RWPE1 (cell line): Measurements from ENCODE around the gene TFEB.
A peak's percentile ranks its signal among the peaks of the same experiment; 100 is the strongest.

ENCODE experiments used
- CTCF ChIA-PET: fragments of 350-600 bp; sonication (Branson Sonifier 250); formaldehyde crosslinking; extraction: SDS; loops from one replicate; lab custom pipeline; 2021; lab: Yijun Ruan, JAX
- POLR2A ChIA-PET: fragments of 400-600 bp; formaldehyde crosslinking; extraction: SDS; loops from one replicate; lab custom pipeline; 2020; ENCODE audit warnings: antibody characterized with exemption; ENCODE audit not compliant: low non-redundant PET; lab: Yijun Ruan, JAX
- DNase-seq: peaks from one replicate; pipeline ENCODE4 v3.0.0; 2012; ENCODE audit warnings: low spot score
- H3K27ac ChIP-seq: fragments of 450-650 bp; 2 replicates; pipeline ENCODE4 v1.5.1; 2017
- TF ChIP-seq, protein P1 (sequence below): fragments of 450-650 bp; conservative IDR thresholded peaks from 2 replicates; pipeline ENCODE4 v1.5.1; 2017; ENCODE audit warnings: low read depth, mild to moderate bottlenecking

Gene TFEB

GRCh38 chr6:41735427-41736185 is at the start of gene TFEB:
Gene TFEB (minus strand): TSS chr6:41735608. CDS start chr6:41691213, 44,395 bp downstream.
- POLR2A ChIA-PET = interaction anchor here (0.6 to 2.1 kb wide), 2 partner anchors 51 to 1008 kb away, joined by 5 to 7 read pairs; partner anchors contain the start of gene TOMM6
- TF ChIP-seq, protein P1, sequence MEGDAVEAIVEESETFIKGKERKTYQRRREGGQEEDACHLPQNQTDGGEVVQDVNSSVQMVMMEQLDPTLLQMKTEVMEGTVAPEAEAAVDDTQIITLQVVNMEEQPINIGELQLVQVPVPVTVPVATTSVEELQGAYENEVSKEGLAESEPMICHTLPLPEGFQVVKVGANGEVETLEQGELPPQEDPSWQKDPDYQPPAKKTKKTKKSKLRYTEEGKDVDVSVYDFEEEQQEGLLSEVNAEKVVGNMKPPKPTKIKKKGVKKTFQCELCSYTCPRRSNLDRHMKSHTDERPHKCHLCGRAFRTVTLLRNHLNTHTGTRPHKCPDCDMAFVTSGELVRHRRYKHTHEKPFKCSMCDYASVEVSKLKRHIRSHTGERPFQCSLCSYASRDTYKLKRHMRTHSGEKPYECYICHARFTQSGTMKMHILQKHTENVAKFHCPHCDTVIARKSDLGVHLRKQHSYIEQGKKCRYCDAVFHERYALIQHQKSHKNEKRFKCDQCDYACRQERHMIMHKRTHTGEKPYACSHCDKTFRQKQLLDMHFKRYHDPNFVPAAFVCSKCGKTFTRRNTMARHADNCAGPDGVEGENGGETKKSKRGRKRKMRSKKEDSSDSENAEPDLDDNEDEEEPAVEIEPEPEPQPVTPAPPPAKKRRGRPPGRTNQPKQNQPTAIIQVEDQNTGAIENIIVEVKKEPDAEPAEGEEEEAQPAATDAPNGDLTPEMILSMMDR = peak; percentile 97
- CTCF ChIA-PET = interaction anchor here (0.6 to 1.9 kb wide), 7 partner anchors 13 to 470 kb away, joined by 3 to 10 read pairs (median 5); no protein-coding TSS in a partner anchor
- peak within 1 kb of the TSS; percentile 98 for H3K27ac ChIP-seq
- peak; percentile 92 for DNase-seq

- ChIA-PET POLR2A (interaction anchor here (0.9 kb wide), 1 partner anchor 52 kb away, joined by 3 read pairs; no protein-coding TSS in a partner anchor), CTCF (interaction anchor here (0.5 to 1.8 kb wide), 5 partner anchors 8 to 260 kb away, joined by 3 to 6 read pairs (median 4); no protein-coding TSS in a partner anchor)
- TF ChIP-seq, protein P1 = no peak
- DNase-seq = no peak
- H3K27ac ChIP-seq = peak overlapping the region; percentile 89
Measured at GRCh38 chr6:41784581-41785171, 49.3 kb upstream of the TFEB start.

- DNase-seq = no peak
- TF ChIP-seq, protein P1 = no peak
- ChIA-PET POLR2A (no interaction called here), CTCF (interaction anchor here (0.6 to 1.8 kb wide), 3 partner anchors 19 to 261 kb away, joined by 3 to 6 read pairs (median 4); no protein-coding TSS in a partner anchor)
- peak overlapping the region; percentile 97 for H3K27ac ChIP-seq
Measured at GRCh38 chr6:41783106-41783780, 47.8 kb upstream of the TFEB start.

DNA sequence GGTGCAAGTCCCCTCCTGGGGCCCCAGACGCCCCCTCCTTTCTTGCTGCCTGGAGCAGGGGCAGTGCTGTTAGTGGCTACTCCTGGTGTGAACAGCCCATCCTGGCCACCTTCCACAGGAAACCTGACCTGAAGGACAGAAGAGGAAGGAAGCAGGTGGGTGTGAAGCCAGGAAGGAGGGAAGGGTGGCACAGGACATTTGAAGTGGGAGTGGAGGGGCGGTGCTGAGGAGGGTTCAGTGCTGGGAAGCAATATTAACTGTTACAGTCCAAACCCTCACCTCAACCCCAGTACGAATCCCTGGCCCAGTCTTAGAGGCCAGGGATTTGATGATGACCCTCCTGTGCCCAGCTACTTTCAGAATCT is 45.9 kb upstream of the TFEB start:
- peak overlapping the region; percentile 97 for H3K27ac ChIP-seq
- no peak for DNase-seq
- ChIA-PET CTCF (interaction anchor here (0.7 to 1.2 kb wide), 2 partner anchors 48 to 325 kb away, joined by 3 read pairs; no protein-coding TSS in a partner anchor), POLR2A (interaction anchor here (0.7 kb wide), 1 partner anchor 140 kb away, joined by 4 read pairs; the partner anchor contains the start of genes BYSL and MED20)
- TF ChIP-seq, protein P1 = no peak

- peak; percentile 65 for DNase-seq
- CTCF ChIA-PET = interaction anchor here (0.7 to 1.2 kb wide), 4 partner anchors 47 to 324 kb away, joined by 3 to 5 read pairs (median 4); no protein-coding TSS in a partner anchor
- H3K27ac ChIP-seq = peak within 1 kb of the TSS; percentile 97
- POLR2A ChIA-PET = no interaction called here
- TF ChIP-seq, protein P1 = no peak
Measured at GRCh38 chr6:41780551-41781365, 45.4 kb upstream of the TFEB start, which contains the start of gene PRICKLE4. Gene PRICKLE4 (plus strand): TSS chr6:41780782. CDS start chr6:41783474, 2,692 bp downstream.
